ENCODE measurements around the gene RAB1A. TPM values are rescaled to one million over a fixed set of nuclear protein-coding genes. Genes with fewer than 3 reads are reported as not detected.

The RAB1A gene
- total and polyA plus RNA-seq, 2 donors (not counting 1 experiment from before 2014, with no cell fraction given): 26.6 to 42.2 TPM

- Histone ChIP-seq H3K4me1 (ENCODE audit: control insufficient read depth in 2 of 2, insufficient read depth in 2 of 2, low read length in 2 of 2) (peaks cover 8 to 10% of the 10 kb centered on the region in 2 donors), H3K27me3 (replicated peaks in 1 of 4; ENCODE audit: control extremely low read depth in 1 of 4, control insufficient read depth in 3 of 4, insufficient read depth in 4 of 4, low read length in 3 of 4) (no peaks in the 10 kb centered on the region), H3K4me3 (ENCODE audit: control extremely low read depth in 1 of 5, extremely low read depth in 1 of 5, insufficient read depth in 1 of 5, low read depth in 2 of 5, low read length in 4 of 5) (no peak overlapping the region), H2AFZ (ENCODE audit: insufficient read depth, low read depth, low read length, poor library complexity, severe bottlenecking) (no peak overlapping the region), H3K9me3 (ENCODE audit: control extremely low read depth in 1 of 3, control insufficient read depth in 2 of 3, insufficient read depth in 1 of 3, low read length in 2 of 3) (no peaks in the 10 kb centered on the region), H3K79me2 (ENCODE audit: control insufficient read depth, insufficient read depth, low read length) (no peaks in the 10 kb centered on the region), H3K9ac (ENCODE audit: low read length) (no peak overlapping the region), H3K36me3 (replicated peaks in 1 of 2; ENCODE audit: control extremely low read depth in 1 of 2, control insufficient read depth in 1 of 2, extremely low read depth in 1 of 2, insufficient read depth in 2 of 2, low read length in 1 of 2) (no peaks in the 10 kb centered on the region), H3K27ac (ENCODE audit: low read length in 2 of 2) (no peak overlapping the region), H4K20me1 (ENCODE audit: control insufficient read depth, insufficient read depth, low read length, poor library complexity, severe bottlenecking) (no peaks in the 10 kb centered on the region), H3K4me2 (replicated peaks; ENCODE audit: low read depth, low read length, poor library complexity, severe bottlenecking) (no peak overlapping the region)
- Mint-ChIP-seq H3K4me3 (no peak overlapping the region), H3K9me3 (ENCODE audit: insufficient read depth) (no peaks in the 10 kb centered on the region), H3K27me3 (no peaks in the 10 kb centered on the region), H3K4me1 (peaks cover 12% of the 10 kb centered on the region), H3K27ac (no peak overlapping the region)
- intact Hi-C loops (cut with micrococcal nuclease): loop anchor here (1.0 to 5.0 kb wide), 3 partner anchors 104 to 839 kb away; no protein-coding TSS in a partner anchor
- no peak for DNase-seq
- no peak for TF ChIP-seq EZH2 (IDR thresholded peaks at IDR 0.05; ENCODE audit: borderline replicate concordance, insufficient read depth, low read depth, low read length, poor library complexity, severe bottlenecking)
- TF ChIP-seq, protein P1, sequence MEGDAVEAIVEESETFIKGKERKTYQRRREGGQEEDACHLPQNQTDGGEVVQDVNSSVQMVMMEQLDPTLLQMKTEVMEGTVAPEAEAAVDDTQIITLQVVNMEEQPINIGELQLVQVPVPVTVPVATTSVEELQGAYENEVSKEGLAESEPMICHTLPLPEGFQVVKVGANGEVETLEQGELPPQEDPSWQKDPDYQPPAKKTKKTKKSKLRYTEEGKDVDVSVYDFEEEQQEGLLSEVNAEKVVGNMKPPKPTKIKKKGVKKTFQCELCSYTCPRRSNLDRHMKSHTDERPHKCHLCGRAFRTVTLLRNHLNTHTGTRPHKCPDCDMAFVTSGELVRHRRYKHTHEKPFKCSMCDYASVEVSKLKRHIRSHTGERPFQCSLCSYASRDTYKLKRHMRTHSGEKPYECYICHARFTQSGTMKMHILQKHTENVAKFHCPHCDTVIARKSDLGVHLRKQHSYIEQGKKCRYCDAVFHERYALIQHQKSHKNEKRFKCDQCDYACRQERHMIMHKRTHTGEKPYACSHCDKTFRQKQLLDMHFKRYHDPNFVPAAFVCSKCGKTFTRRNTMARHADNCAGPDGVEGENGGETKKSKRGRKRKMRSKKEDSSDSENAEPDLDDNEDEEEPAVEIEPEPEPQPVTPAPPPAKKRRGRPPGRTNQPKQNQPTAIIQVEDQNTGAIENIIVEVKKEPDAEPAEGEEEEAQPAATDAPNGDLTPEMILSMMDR (IDR thresholded peaks at IDR 0.05): no peak
- ATAC-seq (ENCODE audit: low read depth): no peak
- POLR2A ChIA-PET: interaction anchor here (1.0 kb wide), 1 partner anchor 252 kb away, joined by 3 read pairs; no protein-coding TSS in a partner anchor
- WGBS (ENCODE audit: insufficient coverage): 64% methylated on average over 1 of the region's 4 CpGs
- CTCF ChIA-PET: interaction anchor here (0.7 to 5.1 kb wide), 20 partner anchors 9 to 839 kb away, joined by 3 to 96 read pairs (median 5); partner anchors contain the start of genes CEP68 and RAB1A
Observed at GRCh38 chr2:65169760-65170136, 39.8 kb upstream of the RAB1A start.

DNA sequence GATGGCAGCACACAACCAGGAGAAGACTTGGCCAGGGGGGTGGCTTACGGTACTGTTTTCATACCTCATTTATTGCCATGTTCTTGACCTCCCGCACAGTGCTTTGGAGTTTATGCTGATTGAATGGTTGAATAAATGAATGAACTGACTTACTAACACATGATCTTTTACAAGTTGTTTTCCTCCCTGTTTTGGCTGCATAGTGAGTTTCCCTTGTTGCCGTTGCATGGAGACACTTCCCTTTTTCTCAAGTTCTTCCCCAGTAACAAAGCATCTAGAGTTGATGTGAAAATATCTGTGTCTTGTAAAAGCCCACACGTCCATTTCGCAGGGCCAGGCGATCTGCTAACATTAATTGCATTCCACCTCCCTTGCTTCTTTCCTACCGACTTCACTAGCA is 35.7 kb upstream of the RAB1A start:
- H3K27me3 Mint-ChIP-seq: no peaks in the 10 kb centered on the region
- Histone ChIP-seq H3K27me3 (replicated peaks in 1 of 4; ENCODE audit: control extremely low read depth in 1 of 4, control insufficient read depth in 3 of 4, insufficient read depth in 4 of 4, low read length in 3 of 4) (no peaks in the 10 kb centered on the region), H3K4me2 (replicated peaks; ENCODE audit: low read depth, low read length, poor library complexity, severe bottlenecking) (peak overlapping the region; percentile 11), H3K4me3 (ENCODE audit: control extremely low read depth in 1 of 5, extremely low read depth in 1 of 5, insufficient read depth in 1 of 5, low read depth in 2 of 5, low read length in 4 of 5) (no peak overlapping the region), H3K79me2 (ENCODE audit: control insufficient read depth, insufficient read depth, low read length) (no peaks in the 10 kb centered on the region), H3K27ac (ENCODE audit: low read length in 2 of 2) (no peak overlapping the region), H3K4me1 (ENCODE audit: control insufficient read depth in 2 of 2, insufficient read depth in 2 of 2, low read length in 2 of 2) (peaks cover 8 to 23% of the 10 kb centered on the region in 2 donors), H3K9me3 (ENCODE audit: control extremely low read depth in 1 of 3, control insufficient read depth in 2 of 3, insufficient read depth in 1 of 3, low read length in 2 of 3) (no peaks in the 10 kb centered on the region), H3K36me3 (replicated peaks in 1 of 2; ENCODE audit: control extremely low read depth in 1 of 2, control insufficient read depth in 1 of 2, extremely low read depth in 1 of 2, insufficient read depth in 2 of 2, low read length in 1 of 2) (no peaks in the 10 kb centered on the region), H4K20me1 (ENCODE audit: control insufficient read depth, insufficient read depth, low read length, poor library complexity, severe bottlenecking) (no peaks in the 10 kb centered on the region), H2AFZ (ENCODE audit: insufficient read depth, low read depth, low read length, poor library complexity, severe bottlenecking) (peak overlapping the region; percentile 53), H3K9ac (ENCODE audit: low read length) (no peak overlapping the region)
- no peaks in the 10 kb centered on the region for H3K9me3 Mint-ChIP-seq (ENCODE audit: insufficient read depth)
- H3K27ac Mint-ChIP-seq: no peak overlapping the region
- TF ChIP-seq, protein P1 (IDR thresholded peaks at IDR 0.05): no peak
- no peak for TF ChIP-seq EZH2 (IDR thresholded peaks at IDR 0.05; ENCODE audit: borderline replicate concordance, insufficient read depth, low read depth, low read length, poor library complexity, severe bottlenecking)
- POLR2A ChIA-PET: no interaction called here
- 39% methylated on average over 2 of the region's 7 CpGs for WGBS (ENCODE audit: insufficient coverage)
- intact Hi-C loops (cut with micrococcal nuclease): loop anchor here (5.0 kb wide), 1 partner anchor 248 kb away; no protein-coding TSS in a partner anchor
- peaks cover 28% of the 10 kb centered on the region for H3K4me1 Mint-ChIP-seq
- ATAC-seq (ENCODE audit: low read depth) (no peak), DNase-seq (peak; percentile 44)
- H3K4me3 Mint-ChIP-seq: peak overlapping the region; percentile 1
- CTCF ChIA-PET: no interaction called here
